Spleen (tissue), 7 donors: ENCODE results near the gene S100A8.

ENCODE experiments used
- CTCF ChIP-seq, 11 experiments: fragments of 200-600 bp in 7 of 11; fragments of 450-650 bp in 4 of 11; sonication (generic) in 4 of 11; IDR thresholded peaks in 8 of 11; conservative IDR thresholded peaks in 3 of 11; 1 replicate in 7 of 11; 2 replicates in 4 of 11; pipeline versions ENCODE4 v1.4.0 to v1.8.0; 2016 to 2021; ENCODE audit warnings: antibody characterized with exemption in 11 of 11, inconsistent platforms in 4 of 11, mild to moderate bottlenecking in 1 of 11
- POLR2A ChIP-seq, 3 donors: fragments of 450-650 bp; IDR thresholded peaks; one replicate each; pipeline ENCODE4 v1.5.1; 2017; ENCODE audit warnings: antibody characterized with exemption in 3 of 3, mild to moderate bottlenecking in 1 of 3
- donor health status: DM: no; HTN: no; CAD: no; lungs with moderate emphysema.
- donor health status: DM: no; HTN: no; CAD: no.
- donor health status: DM: no; HTN: no; CAD: no.

GRCh38 chr1:153350321-153350957 lies 40.4 kb downstream of the S100A8 start:
- TF ChIP-seq CTCF (IDR thresholded peaks at IDR 0.05 in 8 of 11, conservative IDR thresholded peaks at IDR 0.05 in 3 of 11): no peak
- TF ChIP-seq POLR2A (IDR thresholded peaks at IDR 0.05): no peak
